ENCODE data around the gene IRX6. TPM values are rescaled to one million over a fixed set of nuclear protein-coding genes. Genes with fewer than 3 reads are reported as not detected.

The IRX6 gene
- total RNA-seq, 1 donor from 2014 or later, result 0.82 TPM

GRCh38 chr16:55279598-55279997 is 44.4 kb upstream of the IRX6 start:
- H3K4me1 Mint-ChIP-seq (ENCODE audit: unreplicated experiment), result no peaks in the 10 kb centered on the region
- no peaks in the 10 kb centered on the region for H3K27me3 Mint-ChIP-seq (ENCODE audit: unreplicated experiment)

GRCh38 chr16:55280587-55280986 is 43.4 kb upstream of the IRX6 start:
- TF ChIP-seq, protein P1, sequence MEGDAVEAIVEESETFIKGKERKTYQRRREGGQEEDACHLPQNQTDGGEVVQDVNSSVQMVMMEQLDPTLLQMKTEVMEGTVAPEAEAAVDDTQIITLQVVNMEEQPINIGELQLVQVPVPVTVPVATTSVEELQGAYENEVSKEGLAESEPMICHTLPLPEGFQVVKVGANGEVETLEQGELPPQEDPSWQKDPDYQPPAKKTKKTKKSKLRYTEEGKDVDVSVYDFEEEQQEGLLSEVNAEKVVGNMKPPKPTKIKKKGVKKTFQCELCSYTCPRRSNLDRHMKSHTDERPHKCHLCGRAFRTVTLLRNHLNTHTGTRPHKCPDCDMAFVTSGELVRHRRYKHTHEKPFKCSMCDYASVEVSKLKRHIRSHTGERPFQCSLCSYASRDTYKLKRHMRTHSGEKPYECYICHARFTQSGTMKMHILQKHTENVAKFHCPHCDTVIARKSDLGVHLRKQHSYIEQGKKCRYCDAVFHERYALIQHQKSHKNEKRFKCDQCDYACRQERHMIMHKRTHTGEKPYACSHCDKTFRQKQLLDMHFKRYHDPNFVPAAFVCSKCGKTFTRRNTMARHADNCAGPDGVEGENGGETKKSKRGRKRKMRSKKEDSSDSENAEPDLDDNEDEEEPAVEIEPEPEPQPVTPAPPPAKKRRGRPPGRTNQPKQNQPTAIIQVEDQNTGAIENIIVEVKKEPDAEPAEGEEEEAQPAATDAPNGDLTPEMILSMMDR (IDR thresholded peaks at IDR 0.05; ENCODE audit: unreplicated experiment), result no peak
- no peaks in the 10 kb centered on the region for H3K36me3 Mint-ChIP-seq (ENCODE audit: low read depth, unreplicated experiment)

More at GRCh38 chr16:55279598-55279997, 44.4 kb upstream of the IRX6 start:
- no peak for DNase-seq (ENCODE audit: low spot score)
- Mint-ChIP-seq H3K27ac (ENCODE audit: unreplicated experiment) (no peak overlapping the region), H3K9me3 (ENCODE audit: unreplicated experiment) (no peaks in the 10 kb centered on the region), H3K4me3 (ENCODE audit: unreplicated experiment) (no peak overlapping the region), H3K36me3 (ENCODE audit: low read depth, unreplicated experiment) (no peaks in the 10 kb centered on the region)
- TF ChIP-seq, protein P1 (IDR thresholded peaks at IDR 0.05; ENCODE audit: unreplicated experiment), result no peak

GRCh38 chr16:55282441-55282840 is 41.6 kb upstream of the IRX6 start:
- H3K36me3 Mint-ChIP-seq (ENCODE audit: low read depth, unreplicated experiment), result no peaks in the 10 kb centered on the region
- no peak overlapping the region for H3K4me3 Mint-ChIP-seq (ENCODE audit: unreplicated experiment)
- peaks cover 3% of the 10 kb centered on the region for H3K9me3 Mint-ChIP-seq (ENCODE audit: unreplicated experiment)
- H3K27me3 Mint-ChIP-seq (ENCODE audit: unreplicated experiment), result peaks cover 1% of the 10 kb centered on the region
- TF ChIP-seq, protein P1 (IDR thresholded peaks at IDR 0.05; ENCODE audit: unreplicated experiment), result no peak
- DNase-seq (ENCODE audit: low spot score), result no peak
- no peaks in the 10 kb centered on the region for H3K4me1 Mint-ChIP-seq (ENCODE audit: unreplicated experiment)
- H3K27ac Mint-ChIP-seq (ENCODE audit: unreplicated experiment), result no peak overlapping the region

More at GRCh38 chr16:55280587-55280986, 43.4 kb upstream of the IRX6 start:
- DNase-seq (ENCODE audit: low spot score), result no peak
- H3K27me3 Mint-ChIP-seq (ENCODE audit: unreplicated experiment), result no peaks in the 10 kb centered on the region
- no peaks in the 10 kb centered on the region for H3K9me3 Mint-ChIP-seq (ENCODE audit: unreplicated experiment)
- H3K4me3 Mint-ChIP-seq (ENCODE audit: unreplicated experiment), result no peak overlapping the region
- H3K27ac Mint-ChIP-seq (ENCODE audit: unreplicated experiment), result no peak overlapping the region
- no peaks in the 10 kb centered on the region for H3K4me1 Mint-ChIP-seq (ENCODE audit: unreplicated experiment)

DNA sequence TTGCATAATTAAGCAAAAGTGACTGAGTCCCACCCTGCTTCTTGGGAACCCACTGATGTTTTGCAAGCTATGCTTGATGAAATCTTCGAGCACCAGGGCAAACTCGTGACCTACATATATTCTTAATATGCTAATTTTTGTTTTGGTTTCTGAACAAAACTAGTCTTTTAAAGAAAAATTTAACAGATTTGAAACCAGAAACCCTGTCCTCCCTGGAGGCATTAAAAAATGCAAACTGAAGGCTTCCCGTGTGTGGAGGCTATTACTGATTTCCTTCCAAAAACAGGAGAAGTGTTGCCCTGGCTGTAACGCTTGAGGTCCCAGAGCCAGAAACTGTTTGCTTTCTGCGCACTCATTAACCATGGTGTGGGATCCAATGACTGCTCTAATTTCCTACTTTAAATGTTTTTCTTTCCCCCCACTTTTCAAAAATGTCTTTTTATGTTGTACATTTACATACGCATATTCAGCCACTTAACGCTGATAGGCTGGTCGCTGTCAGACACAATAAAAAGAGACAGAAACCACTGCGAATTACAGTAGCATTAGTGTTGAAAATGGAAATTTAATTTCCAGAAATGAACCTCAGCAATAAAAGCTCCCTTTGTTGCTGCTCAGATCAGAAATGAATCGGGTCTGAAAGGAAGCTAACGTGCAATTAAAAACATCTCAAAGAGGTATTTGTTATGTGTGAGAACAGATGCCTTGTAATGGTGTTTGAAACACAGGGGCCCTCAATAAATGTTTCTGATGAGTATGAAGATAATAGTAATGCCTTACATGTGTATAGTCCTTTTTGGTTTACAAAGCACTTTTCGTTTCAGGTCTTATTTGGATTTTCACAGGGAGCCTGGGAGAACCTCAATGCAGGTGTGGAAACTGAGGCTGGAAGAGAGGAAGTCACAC is 39.9 kb upstream of the IRX6 start:
- H3K27ac Mint-ChIP-seq (ENCODE audit: unreplicated experiment), result no peak overlapping the region
- no peaks in the 10 kb centered on the region for H3K4me1 Mint-ChIP-seq (ENCODE audit: unreplicated experiment)
- H3K9me3 Mint-ChIP-seq (ENCODE audit: unreplicated experiment), result peaks cover 4% of the 10 kb centered on the region
- no peak for DNase-seq (ENCODE audit: low spot score)
- H3K36me3 Mint-ChIP-seq (ENCODE audit: low read depth, unreplicated experiment), result no peaks in the 10 kb centered on the region
- TF ChIP-seq, protein P1 (IDR thresholded peaks at IDR 0.05; ENCODE audit: unreplicated experiment), result no peak
- H3K4me3 Mint-ChIP-seq (ENCODE audit: unreplicated experiment), result no peak overlapping the region
- peaks cover 1% of the 10 kb centered on the region for H3K27me3 Mint-ChIP-seq (ENCODE audit: unreplicated experiment)

DNA sequence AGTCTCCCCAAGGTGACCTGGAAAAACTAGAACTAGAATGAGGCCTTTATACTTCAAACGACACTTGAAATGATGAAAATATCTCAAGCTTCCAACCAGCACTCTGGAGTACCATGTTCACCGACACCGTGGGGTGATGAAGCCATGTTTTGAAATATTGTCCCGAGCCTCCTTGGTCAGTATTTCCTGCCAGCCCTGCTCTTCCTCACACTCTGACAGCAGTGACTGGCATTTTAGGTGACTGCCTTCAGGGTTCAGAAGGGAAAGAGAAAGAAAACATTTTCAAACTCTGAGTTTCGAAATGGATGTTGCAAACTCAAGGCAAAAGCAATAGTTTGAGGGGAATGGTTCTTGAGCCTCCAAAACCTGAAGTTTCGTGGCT is 39.3 kb upstream of the IRX6 start:
- Mint-ChIP-seq H3K4me3 (ENCODE audit: unreplicated experiment) (no peak overlapping the region), H3K4me1 (ENCODE audit: unreplicated experiment) (no peaks in the 10 kb centered on the region), H3K27ac (ENCODE audit: unreplicated experiment) (no peak overlapping the region), H3K36me3 (ENCODE audit: low read depth, unreplicated experiment) (no peaks in the 10 kb centered on the region), H3K9me3 (ENCODE audit: unreplicated experiment) (peaks cover 4% of the 10 kb centered on the region), H3K27me3 (ENCODE audit: unreplicated experiment) (peaks cover 1% of the 10 kb centered on the region)
- no peak for DNase-seq (ENCODE audit: low spot score)
- TF ChIP-seq, protein P1 (IDR thresholded peaks at IDR 0.05; ENCODE audit: unreplicated experiment), result no peak

All from endothelial cell (in vitro differentiated cells).